H9 (cell line): ENCODE results near the gene VIPR2. TPM values are rescaled to one million over a fixed set of nuclear protein-coding genes. Genes with fewer than 3 reads are reported as not detected.

Experiments used
- DNase-seq: peaks from one replicate; pipeline ENCODE4 v3.0.0-alpha.2; 2017
- H2AFZ ChIP-seq: one replicate; pipeline ENCODE4 v1.6.1; 2013; ENCODE audit warnings: mild to moderate bottlenecking, low read length, control low read depth, moderate library complexity
- H2AK5ac ChIP-seq: 2 replicates; pipeline ENCODE4 v1.6.1; 2013; ENCODE audit warnings: low read length, control low read depth, mixed read lengths; ENCODE audit not compliant: insufficient read length
- H2BK120ac ChIP-seq: one replicate; pipeline ENCODE4 v1.6.1; 2013; ENCODE audit warnings: low read depth, mild to moderate bottlenecking, low read length, control low read depth, inconsistent platforms; ENCODE audit not compliant: poor library complexity, severe bottlenecking
- H2BK12ac ChIP-seq: 2 replicates; pipeline ENCODE4 v1.6.1; 2013; ENCODE audit warnings: low read length, control low read depth, mixed read lengths, low read depth; ENCODE audit not compliant: insufficient read length
- H2BK15ac ChIP-seq: 2 replicates; pipeline ENCODE4 v1.6.1; 2013; ENCODE audit warnings: low read depth, low read length, control low read depth
- H2BK20ac ChIP-seq: one replicate; pipeline ENCODE4 v1.6.1; 2013; ENCODE audit warnings: low read depth, mild to moderate bottlenecking, low read length, control low read depth, inconsistent platforms; ENCODE audit not compliant: poor library complexity, severe bottlenecking
- H2BK5ac ChIP-seq: 2 replicates; pipeline ENCODE4 v1.6.1; 2013; ENCODE audit warnings: low read length, control low read depth, mixed read lengths; ENCODE audit not compliant: insufficient read length
- H3K14ac ChIP-seq: 2 replicates; pipeline ENCODE4 v1.6.1; 2013; ENCODE audit warnings: low read length, control low read depth; ENCODE audit not compliant: insufficient read depth
- H3K18ac ChIP-seq: 2 replicates; pipeline ENCODE4 v1.6.1; 2013; ENCODE audit warnings: low read depth, mild to moderate bottlenecking, mixed read lengths, low read length, control low read depth; ENCODE audit not compliant: insufficient read length
- H3K23ac ChIP-seq: 2 replicates; pipeline ENCODE4 v1.6.1; 2013; ENCODE audit warnings: low read length, control low read depth, mixed read lengths, low read depth; ENCODE audit not compliant: insufficient read length
- H3K23me2 ChIP-seq: 2 replicates; pipeline ENCODE4 v1.6.1; 2013; ENCODE audit warnings: low read depth, mild to moderate bottlenecking, mixed read lengths, low read length, control low read depth; ENCODE audit not compliant: insufficient read length, poor library complexity, severe bottlenecking
- H3K27ac ChIP-seq: 2 replicates; pipeline ENCODE4 v1.5.1; 2013; ENCODE audit warnings: low read length, control low read depth, mixed read lengths, low read depth; ENCODE audit not compliant: insufficient read length
- H3K27me3 ChIP-seq: 2 replicates; pipeline ENCODE4 v1.6.1; 2013; ENCODE audit warnings: low read length, control low read depth, inconsistent platforms; ENCODE audit not compliant: insufficient read depth
- H3K4ac ChIP-seq: 2 replicates; pipeline ENCODE4 v1.6.1; 2013; ENCODE audit warnings: low read depth, mild to moderate bottlenecking, control low read depth, inconsistent platforms, low read length, moderate library complexity
- H3K4me1 ChIP-seq: 2 replicates; pipeline ENCODE4 v1.6.1; 2013; ENCODE audit warnings: low read length, control low read depth, inconsistent platforms; ENCODE audit not compliant: insufficient read depth
- H3K4me2 ChIP-seq: 2 replicates; pipeline ENCODE4 v1.6.1; 2013; ENCODE audit warnings: low read length, control low read depth, mixed read lengths; ENCODE audit not compliant: insufficient read length, insufficient read depth
- H3K56ac ChIP-seq: 2 replicates; pipeline ENCODE4 v1.6.1; 2013; ENCODE audit warnings: low read depth, mild to moderate bottlenecking, mixed read lengths, low read length, control low read depth; ENCODE audit not compliant: insufficient read length
- H3K79me1 ChIP-seq: 2 replicates; pipeline ENCODE4 v1.6.1; 2013; ENCODE audit warnings: low read depth, mild to moderate bottlenecking, moderate library complexity, low read length, control low read depth, inconsistent platforms; ENCODE audit not compliant: insufficient read depth, poor library complexity, severe bottlenecking
- H3K79me2 ChIP-seq: 2 replicates; pipeline ENCODE4 v1.6.1; 2013; ENCODE audit warnings: low read length, control low read depth, inconsistent platforms; ENCODE audit not compliant: insufficient read depth
- H3K9ac ChIP-seq: 2 replicates; pipeline ENCODE4 v1.6.1; 2013; ENCODE audit warnings: low read length, control low read depth, mixed read lengths; ENCODE audit not compliant: insufficient read length; ENCODE audit errors: extremely low read depth
- H3K9me3 ChIP-seq: one replicate; pipeline ENCODE4 v1.6.1; 2013; ENCODE audit warnings: low read depth, low read length, inconsistent platforms; ENCODE audit not compliant: control insufficient read depth
- H3T11ph ChIP-seq: one replicate; pipeline ENCODE4 v1.6.1; 2013; ENCODE audit warnings: mild to moderate bottlenecking, low read length, control low read depth, inconsistent platforms
- H4K20me1 ChIP-seq: one replicate; pipeline ENCODE4 v1.6.1; 2013; ENCODE audit not compliant: control insufficient read depth, insufficient read length, insufficient read depth
- H4K5ac ChIP-seq: 2 replicates; pipeline ENCODE4 v1.6.1; 2013; ENCODE audit warnings: low read depth, mild to moderate bottlenecking, mixed read lengths, low read length, control low read depth; ENCODE audit not compliant: insufficient read length
- H4K8ac ChIP-seq: replicated peaks from 2 replicates; pipeline ENCODE4 v1.6.1; 2013; ENCODE audit warnings: low read length, control low read depth, mixed read lengths, low read depth; ENCODE audit not compliant: insufficient read length
- H4K91ac ChIP-seq: 2 replicates; pipeline ENCODE4 v1.6.1; 2013; ENCODE audit warnings: low read depth, mild to moderate bottlenecking, moderate library complexity, mixed read lengths, low read length, control low read depth; ENCODE audit not compliant: insufficient read length
- H3K27ac Mint-ChIP-seq, 3 experiments: 2 replicates in 2 of 3; 3 replicates in 1 of 3; pipeline ENCODE4 v1.8.0; 2020 to 2021; ENCODE audit warnings: mixed read lengths in 3 of 3, mild to moderate bottlenecking in 1 of 3, moderate library complexity in 1 of 3
- H3K27me3 Mint-ChIP-seq: 2 replicates; pipeline ENCODE4 v1.8.0; 2021; ENCODE audit warnings: low read depth, mild to moderate bottlenecking, moderate library complexity, mixed read lengths
- H3K36me3 Mint-ChIP-seq, 3 experiments: 2 replicates in 2 of 3; 3 replicates in 1 of 3; pipeline ENCODE4 v1.8.0; 2020 to 2021; ENCODE audit warnings: low read depth in 3 of 3, mixed read lengths in 3 of 3; ENCODE audit not compliant: insufficient read depth in 1 of 3
- H3K4me1 Mint-ChIP-seq, 2 experiments: 2 replicates each; pipeline ENCODE4 v1.8.0; 2020; ENCODE audit warnings: mixed read lengths in 2 of 2
- H3K4me3 Mint-ChIP-seq, 2 experiments: 2 replicates in 1 of 2; 3 replicates in 1 of 2; pipeline ENCODE4 v1.8.0; 2020 to 2021; ENCODE audit warnings: mild to moderate bottlenecking in 2 of 2, mixed read lengths in 2 of 2, moderate library complexity in 1 of 2
- H3K9me3 Mint-ChIP-seq, 2 experiments: 2 replicates in 1 of 2; 3 replicates in 1 of 2; pipeline ENCODE4 v1.8.0; 2020; ENCODE audit warnings: mild to moderate bottlenecking in 2 of 2, mixed read lengths in 2 of 2, moderate library complexity in 1 of 2
- CTCF ChIP-seq: fragments of 200-600 bp; sonication (generic); conservative IDR thresholded peaks from 3 replicates; pipeline ENCODE4 v1.8.0; 2021; ENCODE audit warnings: antibody characterized with exemption, mild to moderate bottlenecking
- WGBS: extraction: QIAGEN DNeasy Blood & Tissue Kit; methylation state at CpG from one replicate; pipeline ENCODE4 v1.1.7; 2013; ENCODE audit warnings: missing lambda C conversion rate, low lambda C conversion rate, mixed read lengths; ENCODE audit not compliant: insufficient read length; ENCODE audit errors: extremely low coverage; 5-methylcytosine and 5-hydroxymethylcytosine counted together
- total RNA-seq: library from RNA; stranded (reverse); gene quantifications from 2 replicates; pipeline ENCODE4 v1.2.1, GENCODE V29; 2021

VIPR2 gene
- total RNA-seq, 1 experiment from 2014 or later: 1.6 TPM

GRCh38 chr7:159141660-159142059, 3.0 kb downstream of the VIPR2 start:
- peak overlapping the region in 1 of 2 experiments; percentile 41; a peak in 2 of 5 replicates for H3K4me3 Mint-ChIP-seq
- Histone ChIP-seq H3K9ac (no peak overlapping the region), H2AK5ac (no peak overlapping the region), H4K91ac (no peak overlapping the region), H2BK20ac (no peak overlapping the region), H2BK12ac (no peak overlapping the region), H3K18ac (no peak overlapping the region), H4K5ac (no peak overlapping the region), H3K14ac (no peak overlapping the region), H2BK5ac (no peak overlapping the region), H2BK120ac (no peak overlapping the region), H3K4me2 (no peak overlapping the region), H3K27me3 (peaks cover 24% of the 10 kb centered on the region; the same call in 1 of the 2 replicates), H2BK15ac (no peak overlapping the region), H2AFZ (no peak overlapping the region), H3K27ac (no peak overlapping the region), H4K20me1 (no peaks in the 10 kb centered on the region), H3K79me2 (no peaks in the 10 kb centered on the region), H4K8ac (no peak overlapping the region), H3K79me1 (no peaks in the 10 kb centered on the region), H3K23me2 (peaks cover 12% of the 10 kb centered on the region), H3T11ph (no peak overlapping the region), H3K4me1 (peaks cover 8% of the 10 kb centered on the region), H3K4ac (no peak overlapping the region), H3K9me3 (no peaks in the 10 kb centered on the region), H3K56ac (no peak overlapping the region), H3K23ac (no peak overlapping the region)
- WGBS: no CpG with 5 or more reads among the region's 6 CpGs
- peaks cover 4 to 12% of the 10 kb centered on the region in 2 experiments for H3K9me3 Mint-ChIP-seq
- peaks cover 43 to 56% of the 10 kb centered on the region in 2 experiments for H3K4me1 Mint-ChIP-seq
- peaks cover 2 to 25% (median 24%) of the 10 kb centered on the region in 3 experiments; a peak in 5 of 7 replicates for H3K36me3 Mint-ChIP-seq
- peak; percentile 46 for DNase-seq
- peak overlapping the region in 2 of 3 experiments; percentile 82 to 93; a peak in 3 of 7 replicates for H3K27ac Mint-ChIP-seq
- H3K27me3 Mint-ChIP-seq: peaks cover 36% of the 10 kb centered on the region
- peak; percentile 44; the same call in 2 of the 3 replicates for TF ChIP-seq CTCF
